Measurements from ENCODE around the gene BTNL9.
"Not testable (repeated sequence)": the region's sequence is repeated elsewhere in the genome, so short reads cannot be mapped to it uniquely, and the experiment has no call there.

Gene BTNL9

GRCh38 chr5:181104606-181105390 is 64.7 kb downstream of the BTNL9 start:
- DNase-seq; H3K9me3 Mint-ChIP-seq; ATAC-seq (replicated peaks); H3K36me3 Mint-ChIP-seq; H3K4me3 Mint-ChIP-seq: not testable (repeated sequence)
- Mint-ChIP-seq H3K27ac (peak overlapping the region; percentile 66), H3K4me1 (peaks cover 18 to 21% of the 10 kb centered on the region in 2 donors), H3K27me3 (peaks cover 55 to 58% of the 10 kb centered on the region in 2 donors)

GRCh38 chr5:181105391-181106025 is 65.4 kb downstream of the BTNL9 start:
- DNase-seq (no peak), ATAC-seq (replicated peaks) (peak; percentile 46 to 58)
- Mint-ChIP-seq H3K9me3 (peaks cover 1 to 4% of the 10 kb centered on the region in 2 donors), H3K27ac (no peak overlapping the region), H3K27me3 (peaks cover 54 to 58% of the 10 kb centered on the region in 2 donors), H3K36me3 (peaks cover 2 to 4% of the 10 kb centered on the region in 2 donors), H3K4me3 (no peak overlapping the region), H3K4me1 (peaks cover 15 to 21% of the 10 kb centered on the region in 2 donors)

DNA sequence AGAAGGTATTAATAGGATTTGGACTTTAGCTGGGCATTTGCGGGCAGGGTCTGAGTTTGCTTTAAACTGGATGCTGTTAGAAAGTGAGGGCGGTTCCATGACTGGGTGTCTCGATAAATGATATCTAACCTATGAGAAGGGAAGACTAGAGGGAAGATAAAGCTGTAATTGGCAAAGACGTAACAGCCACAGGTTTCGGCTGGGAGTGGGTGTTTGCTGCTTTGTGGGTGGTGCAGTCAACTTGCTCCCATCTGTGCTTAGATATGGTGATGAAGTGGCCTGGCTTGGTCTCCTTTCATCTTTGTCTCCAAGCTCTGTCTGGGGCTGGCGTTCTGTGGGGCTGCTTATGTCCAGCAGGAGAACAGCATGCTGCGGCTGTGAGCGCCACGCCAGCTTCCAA is 67.6 kb downstream of the BTNL9 start:
- no peak overlapping the region for H3K4me3 Mint-ChIP-seq
- DNase-seq (no peak), ATAC-seq (replicated peaks) (no peak)
- peaks cover 15 to 21% of the 10 kb centered on the region in 2 donors for H3K4me1 Mint-ChIP-seq
- peaks cover 74 to 76% of the 10 kb centered on the region in 2 donors for H3K27me3 Mint-ChIP-seq
- no peak overlapping the region for H3K27ac Mint-ChIP-seq
- H3K36me3 Mint-ChIP-seq: peaks cover 2 to 4% of the 10 kb centered on the region in 2 donors
- peaks cover 1 to 4% of the 10 kb centered on the region in 2 donors for H3K9me3 Mint-ChIP-seq

- H3K36me3 Mint-ChIP-seq: peaks cover 2 to 4% of the 10 kb centered on the region in 2 donors
- H3K9me3 Mint-ChIP-seq: peaks cover 1 to 4% of the 10 kb centered on the region in 2 donors
- DNase-seq (no peak), ATAC-seq (replicated peaks) (no peak)
- peaks cover 76 to 80% of the 10 kb centered on the region in 2 donors for H3K27me3 Mint-ChIP-seq
- H3K4me1 Mint-ChIP-seq: peaks cover 15 to 21% of the 10 kb centered on the region in 2 donors
- no peak overlapping the region for H3K4me3 Mint-ChIP-seq
- no peak overlapping the region for H3K27ac Mint-ChIP-seq
Observed at GRCh38 chr5:181108578-181109165, 68.6 kb downstream of the BTNL9 start.

- Mint-ChIP-seq H3K4me3 (no peak overlapping the region), H3K27ac (no peak overlapping the region), H3K36me3 (peaks cover 0 to 2% of the 10 kb centered on the region in 2 donors), H3K27me3 (peaks cover 77 to 80% of the 10 kb centered on the region in 2 donors), H3K4me1 (peaks cover 12 to 17% of the 10 kb centered on the region in 2 donors), H3K9me3 (peaks cover 0 to 4% of the 10 kb centered on the region in 2 donors)
- ATAC-seq (replicated peaks): no peak
- DNase-seq: no peak
Observed at GRCh38 chr5:181109489-181110013, 69.5 kb downstream of the BTNL9 start.

DNA sequence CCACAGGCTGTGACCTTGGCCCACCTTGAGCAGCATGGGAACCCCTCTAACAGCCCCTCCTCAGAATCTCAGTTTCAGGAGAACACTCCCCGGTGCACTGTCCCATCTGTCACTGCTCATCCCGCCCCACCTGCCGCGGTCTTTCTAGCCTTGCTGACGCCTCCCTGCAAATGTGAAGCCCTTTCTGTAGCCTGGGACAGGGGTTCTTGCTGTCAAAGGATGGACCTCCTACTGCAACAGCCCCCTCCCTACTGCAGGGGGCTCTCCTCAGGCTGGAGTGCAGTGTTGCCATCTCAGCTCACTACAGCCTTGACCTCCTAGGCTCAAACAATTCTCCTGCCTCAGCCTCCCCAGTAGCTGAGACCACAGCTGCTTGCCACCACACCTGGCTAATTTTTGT is 70.9 kb downstream of the BTNL9 start:
- DNase-seq (no peak), ATAC-seq (replicated peaks) (no peak)
- Mint-ChIP-seq H3K4me3 (no peak overlapping the region), H3K4me1 (peaks cover 11 to 12% of the 10 kb centered on the region in 2 donors), H3K9me3 (peaks cover 0 to 4% of the 10 kb centered on the region in 2 donors), H3K36me3 (peaks cover 0 to 2% of the 10 kb centered on the region in 2 donors), H3K27ac (no peak overlapping the region), H3K27me3 (peaks cover 77 to 83% of the 10 kb centered on the region in 2 donors)

All from stimulated activated naive B cell treated with anti-CD40 and anti-IgM and Interleukin-4, amounts not matched to agents 10 μg/mL and 1 μg/mL and 100 μg/mL, for 72 hours (primary cell).